OCI-LY7 (cell line): Measurements from ENCODE around the gene CLIC4. TPM values are rescaled to one million over a fixed set of nuclear protein-coding genes. Genes with fewer than 3 reads are reported as not detected.

Experiments used
- BruUV-seq: library from RNA; stranded (reverse); fragments of 400-500 nt; replicated peaks from 2 replicates; lab custom pipeline; 2021; lab: Mats Ljungman, UMichigan
- CTCF ChIA-PET: fragments of 300-600 bp; sonication (Branson Sonifier 250); formaldehyde crosslinking; loops from one replicate; lab custom pipeline; 2022; ENCODE audit warnings: antibody characterized with exemption; ENCODE audit not compliant: unreplicated experiment; lab: Charles Lee
- POLR2A ChIA-PET: fragments of 300-600 bp; sonication (Branson Sonifier 250); formaldehyde crosslinking; loops from one replicate; lab custom pipeline; 2022; ENCODE audit warnings: antibody characterized with exemption; lab: Charles Lee
- DNase-seq: peaks from one replicate; pipeline ENCODE4 v3.0.0-alpha.2; 2015; ENCODE audit warnings: low spot score
- H2AFZ ChIP-seq: fragments of 200-600 bp; sonication (generic), shearing (Covaris generic); 2 replicates; pipeline ENCODE4 v1.6.1; 2014; ENCODE audit warnings: mild to moderate bottlenecking, antibody characterized with exemption, low read length, moderate library complexity
- H3K27ac ChIP-seq: fragments of 200-600 bp; sonication (generic); 2 replicates; pipeline ENCODE4 v1.5.1; 2014; ENCODE audit warnings: mixed run types, low read depth, mild to moderate bottlenecking, moderate library complexity, low read length, inconsistent platforms; ENCODE audit not compliant: poor library complexity, severe bottlenecking
- H3K36me3 ChIP-seq: fragments of 200-600 bp; sonication (generic); 2 replicates; pipeline ENCODE4 v1.6.1; 2014; ENCODE audit warnings: mild to moderate bottlenecking, antibody characterized with exemption, low read length, moderate library complexity, mixed read lengths; ENCODE audit not compliant: insufficient read depth
- H3K4me1 ChIP-seq: fragments of 200-600 bp; sonication (generic); 2 replicates; pipeline ENCODE4 v1.5.1; 2014; ENCODE audit warnings: mild to moderate bottlenecking, low read length; ENCODE audit not compliant: insufficient read depth, poor library complexity, severe bottlenecking
- H3K4me2 ChIP-seq: fragments of 200-600 bp; sonication (generic); 2 replicates; pipeline ENCODE4 v1.6.1; 2014; ENCODE audit warnings: mild to moderate bottlenecking, low read length
- H3K4me3 ChIP-seq: fragments of 200-600 bp; sonication (generic); 2 replicates; pipeline ENCODE4 v1.5.1; 2014; ENCODE audit warnings: mild to moderate bottlenecking, low read depth, low read length; ENCODE audit not compliant: poor library complexity, severe bottlenecking
- H3K79me2 ChIP-seq: fragments of 200-600 bp; sonication (generic); 2 replicates; pipeline ENCODE4 v1.6.1; 2016; ENCODE audit warnings: low read depth, mild to moderate bottlenecking, low read length, moderate library complexity, mixed read lengths; ENCODE audit not compliant: insufficient read depth
- H3K9me2 ChIP-seq: fragments of 200-600 bp; sonication (generic); 2 replicates; pipeline ENCODE4 v1.6.1; 2016; ENCODE audit warnings: mild to moderate bottlenecking, low read length, mixed read lengths; ENCODE audit not compliant: insufficient read depth
- H3K9me3 ChIP-seq: fragments of 200-600 bp; sonication (generic); 2 replicates; pipeline ENCODE4 v1.6.1; 2014; ENCODE audit warnings: mild to moderate bottlenecking, mixed run types, low read length, mixed read lengths
- H4K20me1 ChIP-seq: fragments of 200-600 bp; sonication (generic); 2 replicates; pipeline ENCODE4 v1.6.1; 2014; ENCODE audit warnings: mild to moderate bottlenecking, antibody characterized with exemption, low read length, moderate library complexity, mixed read lengths; ENCODE audit not compliant: insufficient read depth
- EZH2phosphoT487 ChIP-seq: fragments of 200-600 bp; sonication (generic); IDR thresholded peaks from 2 replicates; pipeline ENCODE4 v1.6.1; 2018; ENCODE audit warnings: low read depth, borderline replicate concordance, mild to moderate bottlenecking, mixed run types, antibody characterized with exemption, low read length, moderate library complexity, mixed read lengths
- intact Hi-C: fragments of 100-400 bp; cut with micrococcal nuclease; formaldehyde crosslinking; loops from one replicate; pipeline ENCODE4 v1.10.0; 2022; ENCODE audit not compliant: unreplicated experiment
- total RNA-seq, 2 experiments: library from RNA; depleted of rRNA in 1 of 2; stranded (reverse); fragments of >200 nt in 1 of 2; shearing (Covaris generic) in 1 of 2; gene quantifications; 2 replicates each; pipeline ENCODE4 v1.2.3, GENCODE V29; 2014 to 2022
- TF ChIP-seq, protein P1 (sequence below): fragments of 200-600 bp; sonication (generic); conservative IDR thresholded peaks from 2 replicates; pipeline ENCODE4 v1.5.1; 2014; ENCODE audit warnings: mild to moderate bottlenecking, antibody characterized with exemption, low read length, moderate library complexity, mixed read lengths

The CLIC4 gene
- total RNA-seq, 2 experiments from 2014 or later, result 35.5 to 116 TPM

DNA sequence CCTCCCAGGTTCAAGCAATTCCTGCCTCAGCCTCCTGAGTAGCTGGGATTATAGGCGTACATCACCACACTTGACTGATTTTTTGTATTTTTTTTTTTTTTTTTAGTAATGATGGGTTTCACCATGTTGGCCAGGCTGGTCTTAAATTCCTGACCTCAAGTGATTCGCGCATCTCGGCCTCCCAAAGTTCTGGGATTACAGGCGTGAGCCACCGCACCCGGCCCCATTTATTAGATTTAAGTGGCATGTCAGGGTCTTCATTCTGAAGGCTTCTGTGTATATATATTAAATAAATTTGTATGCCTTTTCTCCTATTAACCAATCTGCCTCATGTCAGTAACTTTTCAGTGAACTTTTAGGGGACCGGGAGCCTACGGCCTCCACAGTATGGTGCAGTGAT lies 6.0 kb upstream of the CLIC4 start:
- no peaks in the 10 kb centered on the region for H3K79me2 ChIP-seq
- no peaks in the 10 kb centered on the region for H3K36me3 ChIP-seq
- no peaks in the 10 kb centered on the region for H3K9me2 ChIP-seq
- DNase-seq, result no peak
- H3K9me3 ChIP-seq, result no peaks in the 10 kb centered on the region
- H3K27ac ChIP-seq, result no peak overlapping the region
- H2AFZ ChIP-seq, result no peak overlapping the region
- peaks cover 59% of the 10 kb centered on the region for H3K4me1 ChIP-seq
- no peaks in the 10 kb centered on the region for H4K20me1 ChIP-seq
- CTCF ChIA-PET, result no interaction called here
- TF ChIP-seq, protein P1, sequence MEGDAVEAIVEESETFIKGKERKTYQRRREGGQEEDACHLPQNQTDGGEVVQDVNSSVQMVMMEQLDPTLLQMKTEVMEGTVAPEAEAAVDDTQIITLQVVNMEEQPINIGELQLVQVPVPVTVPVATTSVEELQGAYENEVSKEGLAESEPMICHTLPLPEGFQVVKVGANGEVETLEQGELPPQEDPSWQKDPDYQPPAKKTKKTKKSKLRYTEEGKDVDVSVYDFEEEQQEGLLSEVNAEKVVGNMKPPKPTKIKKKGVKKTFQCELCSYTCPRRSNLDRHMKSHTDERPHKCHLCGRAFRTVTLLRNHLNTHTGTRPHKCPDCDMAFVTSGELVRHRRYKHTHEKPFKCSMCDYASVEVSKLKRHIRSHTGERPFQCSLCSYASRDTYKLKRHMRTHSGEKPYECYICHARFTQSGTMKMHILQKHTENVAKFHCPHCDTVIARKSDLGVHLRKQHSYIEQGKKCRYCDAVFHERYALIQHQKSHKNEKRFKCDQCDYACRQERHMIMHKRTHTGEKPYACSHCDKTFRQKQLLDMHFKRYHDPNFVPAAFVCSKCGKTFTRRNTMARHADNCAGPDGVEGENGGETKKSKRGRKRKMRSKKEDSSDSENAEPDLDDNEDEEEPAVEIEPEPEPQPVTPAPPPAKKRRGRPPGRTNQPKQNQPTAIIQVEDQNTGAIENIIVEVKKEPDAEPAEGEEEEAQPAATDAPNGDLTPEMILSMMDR, result no peak
- TF ChIP-seq EZH2phosphoT487, result no peak
- no peak overlapping the region for H3K4me3 ChIP-seq
- POLR2A ChIA-PET, result interaction anchor here (0.7 kb wide), 1 partner anchor 28 kb away, joined by 5 read pairs; no protein-coding TSS in a partner anchor
- no TSS peak for BruUV-seq
- intact Hi-C loops, result no loop called here
- no peak overlapping the region for H3K4me2 ChIP-seq

DNA sequence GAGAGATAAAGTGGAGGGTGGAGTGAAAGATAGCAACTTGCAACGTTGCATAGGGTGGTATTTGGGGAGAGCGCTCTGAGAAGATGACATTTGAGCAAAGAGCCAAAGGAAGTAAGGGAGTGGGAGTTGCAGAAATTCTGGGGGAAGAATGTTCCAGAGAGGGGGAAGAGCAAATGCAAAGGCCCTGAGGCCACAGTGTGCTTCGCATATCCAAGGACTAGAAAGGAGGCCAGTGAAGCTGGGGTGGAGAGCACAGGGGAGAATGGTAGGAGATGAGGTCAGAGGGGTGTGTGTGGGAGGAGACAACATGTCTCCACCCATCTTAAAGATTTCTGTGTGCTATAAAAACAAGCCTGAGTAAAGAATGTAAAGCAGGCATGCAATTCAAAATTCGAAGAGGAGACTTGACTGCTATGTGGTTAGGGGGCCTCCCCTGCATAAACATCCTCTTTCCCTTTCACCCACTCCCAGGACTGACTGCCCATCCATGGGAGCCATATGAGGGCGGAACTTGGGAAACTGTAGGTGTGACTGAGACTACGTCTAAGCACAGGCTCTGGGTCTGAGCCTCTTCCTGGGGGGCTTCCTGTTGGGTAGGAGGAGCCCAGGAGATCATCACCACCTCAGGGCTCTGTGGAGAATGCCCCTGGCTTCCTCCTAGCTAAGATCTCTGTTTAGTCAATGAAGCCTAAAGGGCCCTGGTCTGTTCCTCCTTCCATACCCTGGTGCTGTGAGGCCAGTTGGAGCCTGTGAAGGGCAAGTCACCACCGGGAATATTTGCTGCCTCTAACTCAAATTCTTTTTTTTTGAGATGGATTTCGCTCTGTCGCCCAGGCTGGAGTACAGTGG lies 2.9 kb upstream of the CLIC4 start:
- Histone ChIP-seq H3K9me3 (no peaks in the 10 kb centered on the region), H3K27ac (peak overlapping the region; percentile 22), H3K36me3 (no peaks in the 10 kb centered on the region), H3K4me2 (peak overlapping the region; percentile 49), H3K4me1 (peaks cover 44% of the 10 kb centered on the region), H2AFZ (peak overlapping the region; percentile 84), H3K9me2 (no peaks in the 10 kb centered on the region), H3K4me3 (no peak overlapping the region), H3K79me2 (peaks cover 15% of the 10 kb centered on the region), H4K20me1 (no peaks in the 10 kb centered on the region)
- BruUV-seq, result no TSS peak
- TF ChIP-seq, protein P1, result no peak
- TF ChIP-seq EZH2phosphoT487, result no peak
- ChIA-PET CTCF (no interaction called here), POLR2A (interaction anchor here (0.6 kb wide), 1 partner anchor 104 kb away, joined by 3 read pairs; no protein-coding TSS in a partner anchor)
- intact Hi-C loops, result loop anchor here (5.0 to 10.0 kb wide), 4 partner anchors 208 to 1215 kb away; partner anchors contain the start of genes MACO1 and SYF2
- peak; percentile 25 for DNase-seq
